Measurements from ENCODE around the gene ROR1.

DNA sequence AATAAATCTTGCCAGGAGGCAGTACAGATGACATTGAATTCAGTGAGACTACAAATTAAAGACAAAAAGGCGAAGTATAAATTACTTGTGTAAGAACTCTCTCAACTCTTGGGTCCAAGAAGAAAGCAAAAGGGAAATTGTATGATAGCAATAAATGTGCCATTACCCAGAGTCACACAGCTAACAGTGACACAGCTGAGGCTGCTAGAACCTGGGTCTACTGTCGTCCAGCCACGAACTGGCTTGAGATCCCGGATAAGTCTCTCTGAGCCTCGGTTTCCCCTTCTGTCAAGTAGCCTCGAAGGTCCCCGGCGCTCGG, 362 bp upstream of the ROR1 start:
- TF ChIP-seq, protein P1, sequence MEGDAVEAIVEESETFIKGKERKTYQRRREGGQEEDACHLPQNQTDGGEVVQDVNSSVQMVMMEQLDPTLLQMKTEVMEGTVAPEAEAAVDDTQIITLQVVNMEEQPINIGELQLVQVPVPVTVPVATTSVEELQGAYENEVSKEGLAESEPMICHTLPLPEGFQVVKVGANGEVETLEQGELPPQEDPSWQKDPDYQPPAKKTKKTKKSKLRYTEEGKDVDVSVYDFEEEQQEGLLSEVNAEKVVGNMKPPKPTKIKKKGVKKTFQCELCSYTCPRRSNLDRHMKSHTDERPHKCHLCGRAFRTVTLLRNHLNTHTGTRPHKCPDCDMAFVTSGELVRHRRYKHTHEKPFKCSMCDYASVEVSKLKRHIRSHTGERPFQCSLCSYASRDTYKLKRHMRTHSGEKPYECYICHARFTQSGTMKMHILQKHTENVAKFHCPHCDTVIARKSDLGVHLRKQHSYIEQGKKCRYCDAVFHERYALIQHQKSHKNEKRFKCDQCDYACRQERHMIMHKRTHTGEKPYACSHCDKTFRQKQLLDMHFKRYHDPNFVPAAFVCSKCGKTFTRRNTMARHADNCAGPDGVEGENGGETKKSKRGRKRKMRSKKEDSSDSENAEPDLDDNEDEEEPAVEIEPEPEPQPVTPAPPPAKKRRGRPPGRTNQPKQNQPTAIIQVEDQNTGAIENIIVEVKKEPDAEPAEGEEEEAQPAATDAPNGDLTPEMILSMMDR (conservative IDR thresholded peaks at IDR 0.05; ENCODE audit: low read length), result no peak
- no peak for TF ChIP-seq EZH2phosphoT487 (IDR thresholded peaks at IDR 0.05; ENCODE audit: borderline replicate concordance, low read depth, low read length)

All from OCI-LY7 (cell line).